NCI-H2196 (cell line): ENCODE results near the gene ANAPC16.
"Not testable (repeated sequence)": the region's sequence is repeated elsewhere in the genome, so short reads cannot be mapped to it uniquely, and the experiment has no call there.

Source experiments
- DNase-seq: peaks from one replicate; lab custom pipeline; 2025; ENCODE audit not compliant: unreplicated experiment; lab: John Stamatoyannopoulos, UW

ANAPC16 gene

GRCh38 chr10:72211381-72211780 is 4.4 kb upstream of the ANAPC16 start:
- not testable (repeated sequence) for DNase-seq

DNA sequence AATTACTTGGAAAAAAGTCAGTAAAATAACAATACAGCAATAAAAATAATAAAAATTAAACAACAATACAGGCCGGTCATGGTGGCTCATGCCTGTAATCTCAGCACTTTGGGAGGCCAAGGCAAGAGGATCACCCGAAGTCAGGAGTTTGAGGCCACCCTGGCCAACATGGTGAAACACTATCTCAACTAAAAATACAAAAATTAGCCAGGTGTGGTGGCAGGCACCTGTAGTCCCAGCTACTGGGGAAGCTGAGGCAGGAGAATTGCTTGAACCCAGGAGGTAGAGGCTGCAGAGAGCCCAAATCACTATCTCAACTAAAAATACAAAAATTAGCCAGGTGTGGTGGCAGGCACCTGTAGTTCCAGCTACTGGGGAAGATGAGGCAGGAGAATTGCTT is 4.0 kb upstream of the ANAPC16 start:
- not testable (repeated sequence) for DNase-seq

DNA sequence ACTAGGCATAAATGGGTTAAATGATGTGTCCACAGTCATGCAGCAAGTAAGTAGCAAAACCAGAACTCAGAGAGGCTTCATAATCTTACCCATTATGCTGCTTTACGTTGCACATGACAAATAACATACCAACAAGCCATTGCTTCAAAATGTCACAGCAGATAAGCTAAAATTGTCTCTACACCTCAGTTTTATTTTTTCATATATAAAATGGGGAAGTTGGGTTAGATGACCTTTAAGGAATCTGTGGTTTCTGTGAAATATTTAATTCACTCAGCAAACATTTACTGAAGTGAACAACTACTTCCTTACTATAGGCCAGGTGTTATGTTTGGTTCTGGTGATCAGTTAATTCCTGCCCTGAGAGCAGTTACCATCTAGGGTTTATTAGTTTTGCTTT is 2.5 kb downstream of the ANAPC16 start:
- no peak for DNase-seq

DNA sequence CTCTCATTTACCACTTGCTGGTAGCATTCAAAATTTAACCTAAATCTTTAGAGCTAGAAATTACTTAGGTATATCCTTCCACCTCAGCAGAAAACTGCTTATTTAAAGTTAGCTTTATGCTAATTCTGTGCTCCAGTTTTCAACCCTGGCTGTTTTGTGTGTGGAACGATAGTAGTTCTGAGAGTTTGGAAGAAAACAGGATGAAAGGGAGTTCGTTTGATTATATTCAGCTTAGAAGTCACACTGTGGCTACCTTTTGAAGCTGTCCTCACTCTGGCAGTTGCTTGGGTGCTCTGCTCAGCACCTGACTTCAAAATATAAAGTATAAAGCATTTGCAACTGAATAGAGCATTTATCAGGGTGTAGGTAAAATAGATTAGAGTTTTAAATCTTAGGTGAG is 2.9 kb downstream of the ANAPC16 start:
- DNase-seq, result no peak

GRCh38 chr10:72219235-72219814 is 3.5 kb downstream of the ANAPC16 start:
- DNase-seq, result no peak

- DNase-seq, result no peak
Observed at GRCh38 chr10:72220637-72221036, 4.8 kb downstream of the ANAPC16 start.

DNA sequence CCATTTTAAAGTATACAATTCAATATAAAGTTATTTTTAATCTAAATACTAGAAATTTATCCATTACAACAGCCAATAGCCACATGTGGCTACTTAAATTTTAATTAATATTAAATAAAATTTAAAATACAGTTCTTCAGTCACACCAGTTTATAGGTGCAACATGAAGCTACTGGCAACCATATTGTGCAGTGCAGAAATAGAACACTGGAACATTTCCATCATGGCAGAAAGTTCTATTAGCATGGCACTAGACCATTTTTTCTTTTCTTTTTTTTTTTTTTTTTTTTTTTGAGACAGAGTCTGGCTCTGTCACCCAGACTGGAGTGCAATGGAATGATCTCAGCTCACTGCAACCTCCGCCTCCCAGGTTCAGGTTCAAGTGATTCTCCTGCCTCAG is 5.5 kb downstream of the ANAPC16 start:
- DNase-seq, result no peak

GRCh38 chr10:72223743-72224101 is 7.9 kb downstream of the ANAPC16 start:
- no peak for DNase-seq

- DNase-seq, result not testable (repeated sequence)
Observed at GRCh38 chr10:72224191-72224590, 8.4 kb downstream of the ANAPC16 start.

DNA sequence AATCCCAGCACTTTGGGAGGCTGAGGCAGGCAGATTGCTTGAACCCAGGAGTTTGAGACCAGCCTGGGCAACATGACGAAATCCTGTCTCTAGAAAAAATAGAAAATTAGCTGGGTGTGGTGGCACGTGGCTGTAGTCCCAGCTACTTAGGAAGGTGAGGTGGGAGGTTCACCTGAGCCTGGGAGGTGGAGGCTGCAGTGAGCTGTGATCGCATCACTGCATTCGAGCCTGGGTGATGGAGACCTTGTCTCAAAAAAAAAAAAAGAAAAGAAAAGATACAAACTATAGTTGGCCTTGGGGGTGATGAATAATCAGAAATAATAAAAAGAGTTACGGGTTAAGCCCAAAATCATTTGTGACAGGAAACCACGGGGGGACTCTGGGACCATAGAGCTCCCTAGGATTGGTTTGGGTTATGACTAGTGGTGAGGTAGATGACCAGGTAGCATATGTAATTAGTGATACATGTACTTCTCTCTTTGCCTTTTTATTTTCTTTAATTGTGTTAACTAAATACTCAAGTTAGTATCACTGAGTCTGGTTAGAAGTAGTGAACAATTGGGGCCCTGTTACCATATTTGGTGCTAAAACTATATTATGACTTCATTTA is 10.7 kb downstream of the ANAPC16 start:
- no peak for DNase-seq

- DNase-seq, result no peak
Observed at GRCh38 chr10:72227826-72228225, 12.0 kb downstream of the ANAPC16 start.

DNA sequence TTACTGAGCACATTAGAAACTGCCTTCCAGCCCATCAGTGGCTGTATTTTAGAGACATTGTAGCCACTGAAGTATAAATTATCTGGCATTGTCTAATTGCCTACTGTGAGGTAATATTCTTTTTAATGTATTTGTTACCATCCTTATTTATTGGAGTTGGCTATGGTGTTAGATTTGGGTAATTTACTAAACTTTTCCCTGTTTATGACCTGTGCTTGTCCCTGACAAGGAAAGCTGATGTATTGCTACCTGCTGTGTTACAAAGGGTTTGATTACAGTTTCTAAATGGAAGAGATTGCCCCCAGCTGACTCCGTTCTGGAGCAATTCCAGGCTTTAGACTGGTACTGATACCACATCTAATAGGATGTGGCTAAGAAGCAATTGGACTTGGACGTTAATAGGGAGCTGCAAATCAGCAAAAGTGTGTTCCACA is 12.5 kb downstream of the ANAPC16 start:
- peak; percentile 42 for DNase-seq

DNA sequence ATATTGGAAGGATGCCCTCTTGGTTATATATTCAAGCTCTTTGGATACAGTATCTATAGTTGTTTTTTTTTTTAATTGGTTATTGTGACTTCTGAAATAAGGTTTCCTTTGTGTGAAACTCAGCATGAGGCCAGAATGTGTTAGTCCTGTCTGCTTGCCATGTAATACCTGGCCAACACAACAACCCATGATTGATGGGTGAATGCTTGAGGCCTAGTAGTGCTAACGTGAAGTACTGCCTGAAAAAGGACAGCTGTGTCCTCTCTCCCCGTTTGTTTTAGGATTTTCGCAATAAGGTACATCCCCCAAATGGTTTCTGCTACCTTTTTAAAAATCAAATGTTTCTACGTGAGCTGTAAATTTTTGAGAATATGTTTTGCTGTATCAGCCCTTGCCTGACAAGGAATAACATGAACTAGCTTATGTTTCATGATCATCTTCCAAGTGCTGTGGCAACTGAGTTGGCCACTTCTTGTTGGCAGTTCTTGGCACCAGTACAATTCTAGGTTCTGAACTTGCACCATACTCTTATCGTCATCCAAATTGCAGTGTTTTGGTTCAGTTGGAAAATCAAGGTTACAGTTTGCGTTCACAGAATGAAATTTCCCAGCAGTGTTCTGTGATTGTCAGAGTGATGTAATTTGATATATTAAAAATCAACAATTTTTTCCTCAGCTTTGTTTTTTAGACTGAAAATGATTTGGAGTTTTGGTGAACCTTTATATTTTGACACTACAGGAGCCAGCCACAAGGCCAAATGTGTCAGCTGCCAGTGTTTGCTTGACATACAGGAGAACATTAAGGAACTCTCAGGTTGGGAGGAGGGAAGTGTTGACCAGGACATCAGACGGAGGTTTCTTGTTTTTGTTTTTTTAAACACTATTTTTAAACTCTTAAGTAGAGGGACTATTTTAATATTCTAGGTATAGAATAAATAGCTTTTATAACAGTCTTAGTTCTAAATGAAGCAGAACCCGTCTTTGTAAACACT is 13.7 kb downstream of the ANAPC16 start:
- no peak for DNase-seq

DNA sequence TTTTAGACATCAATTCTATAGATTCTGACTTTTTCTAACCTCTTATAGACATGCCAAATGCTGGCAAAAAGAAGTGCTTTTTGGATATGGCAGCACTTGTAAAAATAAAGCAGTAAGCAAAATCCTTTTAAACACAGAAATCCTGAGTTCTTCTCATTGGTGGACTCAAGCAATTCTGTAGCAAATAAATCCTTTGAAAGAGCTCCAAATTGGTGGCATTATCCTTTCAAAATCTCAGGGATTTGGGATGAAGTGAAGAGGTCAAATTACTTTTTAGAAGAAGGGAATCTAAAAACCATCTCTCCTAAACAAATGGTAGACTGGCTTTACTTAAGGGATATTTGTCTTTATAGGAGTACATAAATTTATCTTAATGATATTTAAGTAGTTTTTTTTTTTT is 17.8 kb downstream of the ANAPC16 start:
- DNase-seq, result no peak

GRCh38 chr10:72234560-72235095 is 18.8 kb downstream of the ANAPC16 start:
- peak; percentile 44 for DNase-seq

DNA sequence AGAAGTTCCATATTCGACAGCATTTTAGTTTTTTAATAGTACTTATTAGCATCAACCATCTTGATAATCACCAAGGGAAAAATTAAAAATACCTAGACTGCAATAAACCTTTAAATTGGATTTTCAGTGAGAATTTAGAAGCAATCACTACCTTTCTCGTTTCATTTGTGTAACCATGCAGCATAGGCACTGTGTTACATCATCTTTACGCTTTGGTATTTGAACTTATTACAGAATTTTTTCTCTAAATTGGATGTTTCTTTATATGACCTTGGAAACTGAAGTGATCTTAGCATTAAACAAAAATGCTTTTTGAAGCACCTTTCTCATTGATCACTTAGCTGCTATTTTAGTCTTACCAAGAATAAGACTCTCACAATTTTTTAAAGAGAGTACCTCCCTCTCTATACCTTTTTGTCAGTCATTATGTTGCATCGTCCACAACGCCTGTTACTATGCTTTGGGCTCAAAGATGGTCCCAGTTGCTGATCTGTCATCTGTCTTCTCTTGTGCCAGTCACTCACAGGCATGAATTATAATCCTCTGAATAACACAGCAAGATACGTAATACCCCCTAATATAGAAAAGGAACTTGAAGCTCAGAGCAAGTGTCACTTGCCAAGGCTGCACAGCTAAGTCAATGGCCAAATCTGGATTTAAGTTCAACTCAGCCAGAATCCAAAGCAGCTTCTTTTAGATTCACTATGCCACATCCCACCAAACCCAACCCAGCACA is 19.9 kb downstream of the ANAPC16 start:
- DNase-seq, result no peak

- no peak for DNase-seq
Observed at GRCh38 chr10:72238392-72239175, 22.8 kb downstream of the ANAPC16 start.

DNA sequence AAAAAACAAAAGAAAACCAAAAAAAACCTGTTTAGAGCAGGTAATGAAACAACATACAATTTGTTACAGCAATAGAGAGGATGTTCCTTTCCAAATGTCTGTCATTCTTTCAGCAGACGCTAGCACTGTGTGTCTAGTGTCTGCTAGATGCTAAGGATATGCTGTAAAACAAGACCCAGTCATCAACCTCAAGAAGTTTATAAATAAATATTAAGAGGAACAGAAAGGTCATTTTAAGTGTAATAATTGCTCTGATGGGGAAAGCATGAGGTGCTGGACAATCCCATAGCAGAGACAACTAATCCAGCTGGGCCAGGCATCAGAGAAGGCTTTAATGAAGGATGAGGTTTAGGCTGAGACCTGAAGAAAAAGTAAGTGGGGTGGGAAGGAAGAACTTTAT is 23.6 kb downstream of the ANAPC16 start:
- no peak for DNase-seq

GRCh38 chr10:72240371-72240770 is 24.6 kb downstream of the ANAPC16 start:
- no peak for DNase-seq

GRCh38 chr10:72241691-72242252 is 26.0 kb downstream of the ANAPC16 start:
- no peak for DNase-seq
